Mucosa of descending colon (tissue), 3 donors: ENCODE measurements around the gene VASH2. TPM values are rescaled to one million over a fixed set of nuclear protein-coding genes. Genes with fewer than 3 reads are reported as not detected.
"Not testable (repeated sequence)": the region's sequence is repeated elsewhere in the genome, so short reads cannot be mapped to it uniquely, and the experiment has no call there.

ENCODE experiments used
- ATAC-seq: fragments of 200-7000 bp; cut with Tn5 transposase; one replicate; pipeline ENCODE4 v1.9.1; 2020; ENCODE audit warnings: mild to moderate bottlenecking, moderate library complexity
- DNase-seq, 3 donors: peaks; one replicate each; pipeline ENCODE4 v3.0.0-alpha.2; 2020
- H3K36me3 ChIP-seq: fragments of 200-600 bp; one replicate; pipeline ENCODE4 v1.8.0; 2021; ENCODE audit warnings: low read depth, mild to moderate bottlenecking
- H3K4me1 ChIP-seq: fragments of 200-600 bp; one replicate; pipeline ENCODE4 v1.8.0; 2021; ENCODE audit warnings: low read depth, mild to moderate bottlenecking
- H3K4me3 ChIP-seq: fragments of 200-600 bp; one replicate; pipeline ENCODE4 v1.8.0; 2021; ENCODE audit warnings: mild to moderate bottlenecking
- H3K9me3 ChIP-seq: fragments of 200-600 bp; one replicate; pipeline ENCODE4 v1.8.0; 2021; ENCODE audit warnings: mild to moderate bottlenecking
- CTCF ChIP-seq: fragments of 200-600 bp; IDR thresholded peaks from one replicate; pipeline ENCODE4 v1.8.0; 2022; ENCODE audit warnings: antibody characterized with exemption, mild to moderate bottlenecking
- intact Hi-C, 2 donors: fragments of 100-400 bp; cut with DNase I in 1 of 2; cut with micrococcal nuclease in 1 of 2; formaldehyde crosslinking; loops; one replicate each; pipeline versions ENCODE4 v1.11.0 to v1.11.1; 2022; cut with DNase I, micrococcal nuclease
- total RNA-seq, 3 donors: library from RNA; stranded (reverse); fragmentation: NEBNext Ultra II Directional in 2 of 3; extraction: Animal tissue kit (Norgen Biotek cat#: 25700) in 2 of 3; gene quantifications; one replicate each; pipeline versions ENCODE4 v1.2.1 to v1.2.4, GENCODE V29; 2021 to 2023
- donor health status: DM: no; HTN: no; CAD: no; lungs with moderate emphysema.
- donor health status: DM: no; HTN: no; CAD: no.
- donor health status: DM: no; HTN: yes; CAD: no.

Gene VASH2
- total RNA-seq, 3 donors from 2014 or later = 0.25 to 0.78 (median 0.41) TPM

- Histone ChIP-seq H3K9me3 (no peaks in the 10 kb centered on the region), H3K36me3 (no peaks in the 10 kb centered on the region), H3K4me1 (no peaks in the 10 kb centered on the region), H3K4me3 (no peak overlapping the region)
- DNase-seq = no peak
- intact Hi-C loops = no loop called here
- no peak for TF ChIP-seq CTCF
- no peak for ATAC-seq
Observed at GRCh38 chr1:213020016-213020415, 69.7 kb downstream of the VASH2 start.

- H3K4me1 ChIP-seq, H3K36me3 ChIP-seq, ATAC-seq, H3K4me3 ChIP-seq, H3K9me3 ChIP-seq, intact Hi-C loops, DNase-seq: not testable (repeated sequence)
Observed at GRCh38 chr1:213027024-213027423, 76.7 kb downstream of the VASH2 start.

GRCh38 chr1:213032651-213033050, 82.3 kb downstream of the VASH2 start:
- Histone ChIP-seq H3K4me3 (no peak overlapping the region), H3K9me3 (no peaks in the 10 kb centered on the region), H3K36me3 (no peaks in the 10 kb centered on the region), H3K4me1 (no peaks in the 10 kb centered on the region)
- TF ChIP-seq CTCF = no peak
- DNase-seq = no peak
- intact Hi-C loops = no loop called here
- ATAC-seq = no peak

GRCh38 chr1:213034713-213035112, 84.4 kb downstream of the VASH2 start:
- DNase-seq (no peak), ATAC-seq (no peak)
- no peak for TF ChIP-seq CTCF
- H3K9me3 ChIP-seq = no peaks in the 10 kb centered on the region
- intact Hi-C loops = no loop called here
- H3K4me3 ChIP-seq = no peak overlapping the region
- H3K36me3 ChIP-seq = no peaks in the 10 kb centered on the region
- H3K4me1 ChIP-seq = no peaks in the 10 kb centered on the region

GRCh38 chr1:213035573-213035972, 85.2 kb downstream of the VASH2 start:
- H3K36me3 ChIP-seq = no peaks in the 10 kb centered on the region
- TF ChIP-seq CTCF = no peak
- ATAC-seq (no peak), DNase-seq (no peak)
- intact Hi-C loops = no loop called here
- no peaks in the 10 kb centered on the region for H3K9me3 ChIP-seq
- H3K4me3 ChIP-seq = no peak overlapping the region
- no peaks in the 10 kb centered on the region for H3K4me1 ChIP-seq

Other genes starting within 250 kb of the VASH2 start
- 10 to 100 TPM; 20.4 to 25.3 (median 21.5) TPM for gene NSL1, start 158.8 kb upstream of the VASH2 start, total RNA-seq
- 10 to 100 TPM in 2 of 3 donors, 1 to 10 TPM in 1; 9.2 to 10.8 (median 10.5) TPM for gene TATDN3, start 158.6 kb upstream of the VASH2 start, total RNA-seq
- gene SPATA45, start 102.9 kb upstream of the VASH2 start, total RNA-seq = not detected
- 10 to 100 TPM in 2 of 3 donors, 1 to 10 TPM in 1; 9.7 to 12.1 (median 10.1) TPM for gene FLVCR1, start 92.3 kb upstream of the VASH2 start, total RNA-seq
- 10 to 100 TPM; 24.7 to 35.1 (median 33.3) TPM for gene ANGEL2, start 65.3 kb downstream of the VASH2 start, total RNA-seq
- 10 to 100 TPM in 1 of 3 donors, 1 to 10 TPM in 2; 9.0 to 23.4 (median 9.2) TPM for gene RPS6KC1, start 100.7 kb downstream of the VASH2 start, total RNA-seq